Stimulated activated CD4-positive, alpha-beta T cell treated with anti-CD3 and anti-CD28 coated beads, Interleukin-1b, Interleukin-23, amount 100 ng/mL, for 1 hour (primary cell): Measurements from ENCODE around the gene UNC119B.
"Not testable (repeated sequence)": the region's sequence is repeated elsewhere in the genome, so short reads cannot be mapped to it uniquely, and the experiment has no call there.

ENCODE experiments used
- DNase-seq, 2 donors: peaks; one replicate each; pipeline ENCODE4 v3.0.0-alpha.2; 2020; ENCODE audit warnings: low read depth in 2 of 2

The UNC119B gene

DNA sequence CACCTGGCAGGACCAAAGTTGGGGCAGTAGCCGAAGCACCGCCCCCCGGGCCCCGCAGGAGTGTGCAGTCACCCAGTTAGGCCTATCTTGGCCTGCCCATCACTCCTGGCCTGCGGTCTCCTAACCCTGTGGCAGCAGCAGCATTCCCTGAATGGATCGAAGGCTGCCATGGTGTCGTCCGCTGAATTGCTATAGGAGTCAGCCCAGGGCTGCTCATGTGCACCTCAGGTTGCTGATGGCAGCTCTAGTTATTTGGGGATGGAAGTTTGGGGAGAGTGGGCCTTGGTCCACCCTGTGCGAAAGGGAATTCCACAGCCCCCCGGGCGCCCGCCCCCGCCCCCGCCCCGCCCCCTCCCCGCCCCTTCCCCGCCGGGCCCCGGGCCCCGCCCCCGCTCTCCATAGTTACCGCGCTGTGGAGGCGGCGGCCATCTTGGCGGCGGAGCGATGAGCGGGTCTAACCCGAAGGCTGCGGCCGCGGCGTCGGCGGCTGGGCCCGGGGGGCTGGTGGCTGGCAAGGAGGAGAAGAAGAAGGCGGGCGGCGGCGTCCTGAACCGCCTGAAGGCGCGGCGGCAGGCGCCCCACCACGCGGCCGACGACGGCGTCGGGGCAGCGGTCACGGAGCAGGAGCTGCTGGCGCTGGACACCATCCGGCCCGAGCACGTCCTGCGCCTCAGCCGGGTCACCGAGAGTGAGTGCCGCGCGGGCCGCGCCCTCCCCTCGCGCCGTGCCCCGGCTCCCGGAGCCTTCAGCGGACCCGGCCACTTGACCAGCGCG, at the start of gene UNC119B:
Gene UNC119B, plus strand, starts transcription at position 428 of the 774 bp plus-strand sequence. Its CDS starts 17 bp downstream, at position 445.
- DNase-seq = peak; percentile 34 to 58

DNA sequence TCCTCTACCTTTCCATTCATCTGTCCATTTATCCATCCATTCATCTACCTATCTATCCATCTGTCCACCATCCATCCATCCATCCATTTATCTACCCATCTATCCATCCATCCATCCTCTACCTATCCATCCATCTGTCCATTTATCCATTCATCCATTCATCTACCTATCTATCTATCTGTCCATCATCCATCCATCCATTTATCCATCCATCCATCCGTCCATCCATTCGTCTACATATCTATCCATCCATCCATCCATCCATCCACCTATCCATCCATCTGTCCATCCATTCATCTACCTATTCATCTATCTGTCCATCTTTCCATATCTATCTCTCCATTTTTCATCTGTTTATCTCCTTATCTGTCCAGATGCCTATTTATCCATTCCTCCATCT, 48.8 kb upstream of the UNC119B start:
- no peak for DNase-seq

GRCh38 chr12:120662879-120663278, 47.4 kb upstream of the UNC119B start:
- no peak for DNase-seq

DNA sequence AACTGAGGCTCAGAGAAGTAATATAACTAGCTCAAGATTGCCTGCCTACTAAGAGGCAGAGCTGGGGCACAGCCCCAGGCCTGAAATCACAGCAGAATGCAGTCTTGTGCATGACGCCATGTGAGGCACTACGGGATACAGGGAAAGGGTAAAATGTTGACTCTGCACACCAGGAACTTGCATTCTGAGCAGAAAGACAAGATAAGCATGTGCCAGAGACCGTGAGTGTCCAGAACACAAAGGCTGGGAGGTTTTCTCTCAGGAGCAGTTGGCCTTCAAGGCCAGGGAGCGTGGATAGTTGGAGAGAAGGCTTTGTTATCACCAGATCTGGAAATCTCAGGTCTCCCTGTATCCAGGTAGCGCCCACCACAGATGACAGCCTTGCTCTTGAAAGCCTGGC, 46.5 kb upstream of the UNC119B start:
- DNase-seq = no peak

GRCh38 chr12:120666571-120667390, 43.5 kb upstream of the UNC119B start:
- DNase-seq = no peak

DNA sequence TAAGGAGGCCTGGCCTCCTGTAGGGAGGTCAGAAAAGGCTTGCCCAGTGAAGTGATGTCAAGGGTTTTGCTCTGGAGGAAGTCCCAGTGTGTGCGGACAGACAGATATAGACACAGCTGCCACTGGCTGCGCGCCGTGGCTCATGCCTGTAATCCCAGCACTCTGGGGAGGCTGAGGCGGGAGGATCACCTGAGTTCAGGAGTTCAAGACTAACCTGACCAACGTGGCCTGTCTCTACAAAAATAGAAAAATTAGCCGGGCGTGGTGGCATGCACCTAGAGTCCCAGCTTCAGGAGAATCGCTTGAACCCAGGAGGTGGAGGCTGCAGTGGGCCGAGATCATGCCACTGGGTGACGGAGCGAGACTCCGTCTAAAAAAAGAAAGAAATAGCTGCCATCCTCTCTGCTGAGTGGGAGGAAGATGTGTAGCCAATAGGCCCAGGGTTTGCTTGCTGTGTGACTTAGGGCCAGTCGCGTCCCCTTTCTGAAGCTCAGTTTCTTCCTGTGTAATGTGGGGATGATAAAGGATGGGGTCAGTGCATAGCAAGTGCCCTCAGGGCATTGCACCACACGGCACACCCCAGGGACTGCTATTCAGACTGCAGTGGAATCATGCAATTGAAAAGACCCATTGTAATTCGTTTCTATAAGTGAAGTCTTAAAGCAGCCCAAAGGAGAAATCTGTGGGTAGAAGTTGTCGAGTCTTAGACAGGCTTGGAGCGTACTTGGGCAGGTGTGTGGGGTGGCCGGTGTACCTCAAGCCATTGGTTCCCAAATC, 42.0 kb upstream of the UNC119B start:
- no peak for DNase-seq

DNA sequence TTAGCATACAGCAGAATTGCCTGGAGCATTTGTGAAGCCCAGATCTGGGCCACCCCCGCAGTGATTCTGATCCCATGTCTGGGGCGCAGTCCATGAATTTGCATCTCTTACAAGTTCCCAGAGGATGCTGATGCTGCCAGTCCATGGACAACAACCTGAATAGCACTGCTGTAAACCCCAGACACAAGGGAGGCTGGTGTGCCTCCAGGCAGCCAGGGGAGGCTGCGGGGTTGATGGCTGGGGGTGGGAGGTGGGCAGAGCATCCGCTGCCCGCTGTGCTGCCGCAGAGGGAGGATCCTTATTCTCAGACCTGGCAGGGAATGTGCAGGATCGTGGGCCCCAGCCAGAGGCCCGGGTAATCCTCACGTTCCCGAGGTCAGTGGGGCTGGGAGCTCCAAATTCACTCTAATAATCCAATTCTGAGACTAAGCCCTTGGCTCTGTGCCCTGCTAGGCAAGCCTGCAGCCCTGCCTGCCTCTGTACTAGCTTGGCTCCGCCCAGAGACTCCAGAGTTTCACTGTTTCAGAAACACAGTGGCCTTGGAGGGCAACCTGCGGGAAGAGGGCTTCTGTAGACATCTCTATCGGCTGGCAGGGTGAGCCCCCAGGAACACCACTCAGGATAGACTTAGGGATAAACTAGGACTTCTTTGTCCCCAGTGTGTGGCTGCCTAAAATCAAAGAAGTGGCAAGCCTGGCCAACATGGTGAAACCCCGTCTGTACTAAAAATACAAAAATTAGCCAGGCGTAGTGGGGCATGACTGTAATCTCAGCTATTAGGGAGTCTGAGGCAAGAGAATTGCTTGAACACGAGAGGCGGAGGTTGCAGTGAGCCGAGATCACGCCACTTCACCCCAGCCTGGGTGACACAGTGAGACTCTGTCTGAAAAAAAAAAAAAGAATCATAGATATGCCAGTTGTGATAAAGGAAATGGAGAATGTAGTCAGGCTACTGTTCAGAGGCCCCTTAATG, 41.1 kb upstream of the UNC119B start:
- no peak for DNase-seq

DNA sequence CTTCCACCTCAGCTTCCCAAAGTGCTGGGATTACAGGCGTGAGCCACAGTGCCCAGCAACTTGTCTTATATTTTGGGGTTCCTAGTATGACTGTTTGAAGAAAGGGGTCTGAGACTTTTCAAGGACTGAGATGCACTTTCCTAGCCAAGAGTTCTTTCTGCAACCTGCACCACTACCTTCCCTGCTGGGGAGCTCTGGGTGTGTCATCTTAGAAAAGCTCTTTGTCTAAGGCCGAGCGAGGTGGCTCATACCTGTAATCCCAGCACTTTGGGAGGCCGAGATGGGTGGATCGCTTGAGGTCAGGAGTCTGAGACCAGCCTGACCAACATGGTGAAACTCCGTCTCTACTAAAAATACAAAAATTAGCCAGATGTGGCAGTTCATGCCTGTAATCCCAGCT, 40.0 kb upstream of the UNC119B start:
- DNase-seq = not testable (repeated sequence)

DNA sequence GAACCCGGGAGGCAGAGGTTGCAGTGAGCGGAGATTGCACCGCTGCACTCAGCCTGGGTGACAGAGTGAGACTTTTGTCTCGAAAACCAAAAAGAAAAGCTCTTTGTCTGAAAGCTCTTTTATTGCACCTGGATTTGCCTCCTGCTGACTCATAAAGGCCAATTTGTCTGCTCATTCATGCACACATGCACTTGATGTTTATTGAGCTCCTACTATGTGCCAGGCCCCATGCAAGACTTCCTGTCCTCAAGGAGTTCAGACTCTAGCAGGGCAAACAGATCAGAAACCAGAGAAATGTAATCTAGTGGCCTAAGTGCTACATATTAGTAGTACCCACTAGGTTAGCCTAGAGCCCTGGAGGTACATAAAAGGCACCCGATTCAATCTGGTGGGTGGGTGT, 39.6 kb upstream of the UNC119B start:
- no peak for DNase-seq

DNA sequence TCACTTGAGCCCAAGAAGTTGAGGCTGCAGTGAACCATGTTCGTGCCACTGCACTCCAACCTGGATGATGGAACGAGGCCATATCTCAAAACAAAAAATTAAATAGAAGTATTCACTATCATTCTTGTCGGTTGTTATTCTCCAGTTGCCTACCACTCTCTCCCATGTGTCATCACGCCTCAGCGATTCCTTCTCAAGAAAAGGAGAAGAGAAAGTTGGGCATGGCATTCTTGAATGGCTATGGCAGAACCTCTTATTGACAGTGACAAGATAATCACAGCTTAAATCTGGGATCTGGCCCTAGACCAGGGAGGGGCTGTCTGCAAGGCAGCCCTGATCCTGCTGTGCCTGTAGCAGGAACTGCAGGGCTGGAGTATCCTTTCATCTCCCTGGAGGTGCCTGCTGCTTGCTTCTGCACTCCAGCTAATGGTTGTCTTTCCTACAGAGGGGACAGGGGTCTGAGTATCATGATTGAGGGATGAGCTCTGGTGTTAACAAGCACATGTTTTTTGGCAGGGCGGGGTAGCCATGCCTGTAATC, 36.1 kb upstream of the UNC119B start:
- no peak for DNase-seq

DNA sequence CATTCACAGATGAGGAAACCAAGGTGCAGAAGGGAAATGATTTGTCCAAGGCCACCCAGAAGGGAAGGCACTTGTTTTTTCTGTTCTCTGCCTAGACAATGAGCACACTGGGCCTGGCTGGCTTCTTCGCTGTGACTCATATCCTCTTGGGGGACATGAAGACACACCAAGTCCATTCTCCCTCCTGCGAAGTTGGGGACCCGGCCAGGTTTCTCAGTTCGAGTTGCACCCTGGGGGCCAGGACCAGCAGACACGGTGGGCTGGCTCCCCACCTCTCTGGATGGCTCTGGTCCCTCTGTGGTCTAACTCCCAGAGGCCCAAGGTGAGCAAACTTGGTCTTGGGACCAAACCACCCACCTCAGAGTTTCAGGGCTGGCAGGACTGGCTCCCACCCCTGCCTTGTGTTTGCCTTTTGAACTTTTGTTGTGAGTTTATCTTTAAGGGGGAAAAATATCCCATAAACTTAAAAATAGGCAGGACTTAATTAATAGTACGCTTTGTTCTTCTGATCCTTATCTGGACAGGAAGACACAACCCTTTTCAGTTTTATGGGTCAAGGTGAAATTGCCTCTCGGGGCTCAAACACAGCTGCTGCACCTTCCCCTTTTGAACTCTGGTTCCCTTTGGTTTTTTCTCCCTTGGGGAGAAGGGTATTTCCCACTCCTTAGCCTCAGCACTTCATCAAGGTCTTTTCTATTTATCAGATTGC, 32.3 kb upstream of the UNC119B start:
- no peak for DNase-seq

DNA sequence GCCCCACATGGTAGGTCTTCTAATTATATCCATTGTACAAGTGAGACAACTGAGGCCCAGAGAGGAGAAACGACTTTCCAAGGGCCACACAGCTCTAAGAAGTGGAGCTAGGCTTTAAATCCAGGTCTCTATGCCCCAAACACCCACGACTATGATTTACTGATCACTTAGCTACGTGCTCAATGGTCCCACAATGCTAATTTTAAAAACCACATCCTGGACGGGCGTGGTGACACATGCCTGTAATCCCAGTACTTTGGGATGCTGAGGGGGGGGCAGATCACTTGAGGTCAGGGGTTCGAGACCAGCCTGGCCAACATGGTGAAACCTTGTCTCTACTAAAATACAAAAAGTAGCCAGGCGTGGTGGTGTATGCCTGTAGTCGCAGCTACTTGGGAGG, 31.7 kb upstream of the UNC119B start:
- no peak for DNase-seq

DNA sequence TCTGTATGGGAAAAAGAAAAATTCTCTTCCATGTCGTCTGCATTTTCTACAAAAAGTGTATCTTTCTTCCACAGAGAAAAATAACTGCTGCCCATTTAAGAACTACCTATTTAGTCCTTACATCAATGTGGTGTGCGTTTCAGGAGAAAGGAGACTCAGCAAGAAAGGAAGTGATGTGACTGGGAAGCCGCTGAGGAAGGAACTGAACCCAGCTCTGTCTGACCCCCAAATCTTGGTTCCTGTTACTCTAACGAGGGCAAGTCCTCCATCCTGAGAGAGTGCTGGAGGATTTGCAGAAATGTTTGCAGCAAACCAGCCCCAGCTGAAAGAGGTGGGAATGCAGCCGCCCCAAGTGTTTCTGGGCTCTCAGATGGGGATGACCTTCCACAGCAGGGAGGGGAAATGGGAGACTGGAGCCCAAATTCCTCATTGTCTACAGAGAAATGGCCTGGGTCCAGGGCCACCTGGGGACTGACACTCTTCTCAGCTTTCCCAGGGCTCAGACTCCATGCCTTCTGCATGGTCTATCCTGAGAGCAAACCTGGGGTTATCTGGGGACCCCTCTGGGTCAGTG, 30.0 kb upstream of the UNC119B start:
- DNase-seq = no peak

DNA sequence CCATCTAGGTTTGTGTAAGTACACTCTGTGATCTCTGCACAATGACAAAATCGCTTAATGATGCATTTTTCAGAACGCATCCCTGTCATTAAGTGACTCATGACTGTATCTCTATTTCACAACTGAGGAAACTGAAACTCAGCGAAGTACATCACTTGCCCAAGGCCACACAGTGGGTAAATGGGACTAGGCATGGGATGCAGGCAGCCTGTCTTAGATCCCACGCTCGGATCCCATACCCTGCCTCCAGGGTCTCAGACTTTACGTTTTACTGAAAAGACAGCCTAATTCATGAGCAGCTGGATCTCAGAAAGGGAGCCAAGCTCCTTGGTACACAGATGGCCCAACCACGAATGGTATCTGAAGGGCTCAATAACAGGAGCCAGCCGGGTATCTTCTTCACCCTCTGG, 25.7 kb upstream of the UNC119B start:
- DNase-seq = no peak

DNA sequence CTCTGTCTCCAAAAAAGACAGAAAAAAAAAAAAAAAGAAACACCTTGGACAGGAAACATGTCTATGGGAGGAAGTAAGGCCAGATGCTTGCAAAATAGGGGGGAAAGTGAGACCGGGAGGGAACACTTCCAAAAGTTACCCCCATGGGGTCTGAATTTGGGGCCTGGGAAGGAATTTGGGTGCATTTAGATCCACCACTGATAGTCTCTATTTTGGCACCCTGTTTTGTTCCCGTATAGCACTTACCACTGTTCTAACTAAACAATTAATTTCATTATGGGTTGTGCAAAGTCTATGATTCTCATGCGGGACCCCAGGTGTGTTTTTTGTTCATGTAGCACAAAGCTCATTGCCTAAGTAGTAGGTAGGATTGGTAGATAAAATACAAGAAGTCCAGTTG, 24.7 kb upstream of the UNC119B start:
- DNase-seq = no peak

- DNase-seq = peak; percentile 88 to 89
Measured at GRCh38 chr12:120686151-120686689, 24.0 kb upstream of the UNC119B start.

- peak; percentile 97 for DNase-seq
Measured at GRCh38 chr12:120686690-120687577, 23.3 kb upstream of the UNC119B start, which contains the start of gene MLEC. Gene MLEC, plus strand, starts transcription at chr12:120687149. Its CDS starts 148 bp downstream, at chr12:120687297.

DNA sequence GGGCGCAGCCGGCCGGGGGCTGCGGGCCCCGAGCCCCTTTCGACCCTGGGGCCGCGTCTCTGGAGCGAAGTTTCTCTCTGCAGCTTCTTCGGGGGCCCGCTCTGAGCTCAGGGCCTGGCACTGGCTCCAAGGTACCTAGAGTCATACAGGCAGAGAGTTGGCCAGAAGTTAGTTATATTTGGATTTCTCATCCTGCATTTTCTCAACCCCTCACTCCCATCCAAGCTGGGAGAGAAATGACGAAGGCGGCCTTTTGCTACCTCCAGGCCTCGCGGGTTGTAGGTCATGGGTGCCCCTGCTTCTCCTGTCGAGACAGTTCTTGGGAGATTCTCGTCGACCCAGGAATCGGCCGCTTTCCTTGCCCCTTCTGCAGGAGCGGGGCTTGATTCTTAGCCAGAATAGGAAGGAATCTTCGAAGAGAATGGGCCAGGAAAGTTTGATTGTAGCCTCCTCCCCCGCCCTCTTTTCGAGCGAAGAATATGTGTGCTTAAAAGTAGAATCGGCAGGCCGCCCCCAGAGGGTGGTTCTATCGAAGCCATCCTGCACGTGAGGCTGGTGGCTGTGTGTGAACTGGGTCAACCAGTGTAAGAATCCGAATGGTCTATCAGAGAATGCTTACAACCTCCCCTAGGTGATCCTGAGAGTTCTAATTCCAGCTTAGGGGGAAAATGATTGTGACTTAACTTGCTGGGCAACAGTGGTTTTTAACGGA, 22.5 kb upstream of the UNC119B start:
- no peak for DNase-seq
